GM18907 (cell line): ENCODE measurements around the gene PSMD2.
A peak's percentile ranks its signal among the peaks of the same experiment; 100 is the strongest.

Source experiments
- ATAC-seq: cut with Tn5 transposase; IDR thresholded peaks from one replicate; pipeline ENCODE4 v1.9.1; 2021; ENCODE audit warnings: mild to moderate bottlenecking, moderate library complexity; ENCODE audit not compliant: unreplicated experiment

The PSMD2 gene

GRCh38 chr3:184354121-184354728 is 55.2 kb downstream of the PSMD2 start:
- ATAC-seq: peak; percentile 50

GRCh38 chr3:184354754-184355153 is 55.7 kb downstream of the PSMD2 start:
- no peak for ATAC-seq

- no peak for ATAC-seq
Measured at GRCh38 chr3:184355261-184356040, 56.4 kb downstream of the PSMD2 start.

GRCh38 chr3:184357248-184358123 is 58.4 kb downstream of the PSMD2 start:
- ATAC-seq: no peak

- no peak for ATAC-seq
Measured at GRCh38 chr3:184358124-184358767, 59.2 kb downstream of the PSMD2 start.
